ENCODE results near the gene AFAP1L2. TPM values are rescaled to one million over a fixed set of nuclear protein-coding genes. Genes with fewer than 3 reads are reported as not detected.

Gene AFAP1L2
- total RNA-seq, 4 donors from 2014 or later, result 3.7 to 18.8 (median 4.5) TPM

- TF ChIP-seq CTCF (IDR thresholded peaks at IDR 0.05), result no peak
- no peak for DNase-seq (ENCODE audit: low spot score)
- ATAC-seq (ENCODE audit: low FRiP score), result no peak
Measured at GRCh38 chr10:114429581-114430335, 25.5 kb upstream of the AFAP1L2 start.

- ATAC-seq (ENCODE audit: low FRiP score), result peak; percentile 48
- TF ChIP-seq CTCF (IDR thresholded peaks at IDR 0.05), result no peak
Measured at GRCh38 chr10:114427124-114427852, 23.0 kb upstream of the AFAP1L2 start.

GRCh38 chr10:114426476-114426875 is 22.2 kb upstream of the AFAP1L2 start:
- ATAC-seq (ENCODE audit: low FRiP score) (no peak), DNase-seq (ENCODE audit: low spot score) (no peak)
- no peak for TF ChIP-seq CTCF (IDR thresholded peaks at IDR 0.05)

More at GRCh38 chr10:114427124-114427852, 23.0 kb upstream of the AFAP1L2 start:
- DNase-seq (ENCODE audit: low spot score), result no peak

- TF ChIP-seq CTCF (IDR thresholded peaks at IDR 0.05), result no peak
- ATAC-seq (ENCODE audit: low FRiP score), result no peak
- no peak for DNase-seq (ENCODE audit: low spot score)
Measured at GRCh38 chr10:114420811-114421485, 16.6 kb upstream of the AFAP1L2 start.

- TF ChIP-seq CTCF (IDR thresholded peaks at IDR 0.05), result no peak
- DNase-seq (ENCODE audit: low spot score) (no peak), ATAC-seq (ENCODE audit: low FRiP score) (no peak)
Measured at GRCh38 chr10:114418109-114418508, 13.8 kb upstream of the AFAP1L2 start.

- no peak for TF ChIP-seq CTCF (IDR thresholded peaks at IDR 0.05)
- ATAC-seq (ENCODE audit: low FRiP score) (peak; percentile 90), DNase-seq (ENCODE audit: low spot score) (no peak)
Measured at GRCh38 chr10:114412907-114413797, 8.8 kb upstream of the AFAP1L2 start.
